ENCODE measurements around the gene CLIC3. TPM values are rescaled to one million over a fixed set of nuclear protein-coding genes. Genes with fewer than 3 reads are reported as not detected.

Gene CLIC3
- total RNA-seq, 1 donor from 2014 or later, result not detected

- Mint-ChIP-seq H3K27ac (ENCODE audit: unreplicated experiment) (no peak overlapping the region), H3K4me3 (ENCODE audit: unreplicated experiment) (no peak overlapping the region), H3K36me3 (ENCODE audit: low read depth, unreplicated experiment) (no peaks in the 10 kb centered on the region)
These were observed 26.8 kb upstream of the CLIC3 start for GRCh38 chr9:137023157-137023556.

GRCh38 chr9:137022662-137023008 lies 26.3 kb upstream of the CLIC3 start:
- Mint-ChIP-seq H3K27me3 (ENCODE audit: unreplicated experiment) (peaks cover 12% of the 10 kb centered on the region), H3K27ac (ENCODE audit: unreplicated experiment) (no peak overlapping the region), H3K4me1 (ENCODE audit: unreplicated experiment) (no peaks in the 10 kb centered on the region), H3K36me3 (ENCODE audit: low read depth, unreplicated experiment) (no peaks in the 10 kb centered on the region), H3K9me3 (ENCODE audit: unreplicated experiment) (no peaks in the 10 kb centered on the region), H3K4me3 (ENCODE audit: unreplicated experiment) (no peak overlapping the region)
- TF ChIP-seq CTCF (IDR thresholded peaks at IDR 0.05; ENCODE audit: unreplicated experiment), result no peak
- DNase-seq (ENCODE audit: low spot score), result no peak

More at GRCh38 chr9:137023157-137023556, 26.8 kb upstream of the CLIC3 start:
- Mint-ChIP-seq H3K27me3 (ENCODE audit: unreplicated experiment) (peaks cover 12% of the 10 kb centered on the region), H3K9me3 (ENCODE audit: unreplicated experiment) (no peaks in the 10 kb centered on the region), H3K4me1 (ENCODE audit: unreplicated experiment) (no peaks in the 10 kb centered on the region)
- TF ChIP-seq CTCF (IDR thresholded peaks at IDR 0.05; ENCODE audit: unreplicated experiment), result no peak
- DNase-seq (ENCODE audit: low spot score), result no peak

GRCh38 chr9:137021979-137022661 lies 25.8 kb upstream of the CLIC3 start:
- Mint-ChIP-seq H3K27ac (ENCODE audit: unreplicated experiment) (no peak overlapping the region), H3K9me3 (ENCODE audit: unreplicated experiment) (no peaks in the 10 kb centered on the region), H3K36me3 (ENCODE audit: low read depth, unreplicated experiment) (no peaks in the 10 kb centered on the region), H3K4me1 (ENCODE audit: unreplicated experiment) (no peaks in the 10 kb centered on the region), H3K4me3 (ENCODE audit: unreplicated experiment) (no peak overlapping the region), H3K27me3 (ENCODE audit: unreplicated experiment) (peaks cover 9% of the 10 kb centered on the region)
- no peak for DNase-seq (ENCODE audit: low spot score)
- no peak for TF ChIP-seq CTCF (IDR thresholded peaks at IDR 0.05; ENCODE audit: unreplicated experiment)

GRCh38 chr9:137021568-137021978 lies 25.2 kb upstream of the CLIC3 start:
- Mint-ChIP-seq H3K9me3 (ENCODE audit: unreplicated experiment) (no peaks in the 10 kb centered on the region), H3K4me1 (ENCODE audit: unreplicated experiment) (no peaks in the 10 kb centered on the region), H3K36me3 (ENCODE audit: low read depth, unreplicated experiment) (no peaks in the 10 kb centered on the region), H3K4me3 (ENCODE audit: unreplicated experiment) (no peak overlapping the region), H3K27ac (ENCODE audit: unreplicated experiment) (no peak overlapping the region), H3K27me3 (ENCODE audit: unreplicated experiment) (peaks cover 6% of the 10 kb centered on the region)
- no peak for TF ChIP-seq CTCF (IDR thresholded peaks at IDR 0.05; ENCODE audit: unreplicated experiment)
- no peak for DNase-seq (ENCODE audit: low spot score)

- Mint-ChIP-seq H3K27ac (ENCODE audit: unreplicated experiment) (no peak overlapping the region), H3K36me3 (ENCODE audit: low read depth, unreplicated experiment) (no peaks in the 10 kb centered on the region), H3K27me3 (ENCODE audit: unreplicated experiment) (peaks cover 5% of the 10 kb centered on the region), H3K9me3 (ENCODE audit: unreplicated experiment) (no peaks in the 10 kb centered on the region), H3K4me1 (ENCODE audit: unreplicated experiment) (no peaks in the 10 kb centered on the region), H3K4me3 (ENCODE audit: unreplicated experiment) (no peak overlapping the region)
- no peak for DNase-seq (ENCODE audit: low spot score)
- TF ChIP-seq CTCF (IDR thresholded peaks at IDR 0.05; ENCODE audit: unreplicated experiment), result no peak
These were observed 24.6 kb upstream of the CLIC3 start for GRCh38 chr9:137020771-137021567.
